ENCODE results near the gene HDAC4.

DNA sequence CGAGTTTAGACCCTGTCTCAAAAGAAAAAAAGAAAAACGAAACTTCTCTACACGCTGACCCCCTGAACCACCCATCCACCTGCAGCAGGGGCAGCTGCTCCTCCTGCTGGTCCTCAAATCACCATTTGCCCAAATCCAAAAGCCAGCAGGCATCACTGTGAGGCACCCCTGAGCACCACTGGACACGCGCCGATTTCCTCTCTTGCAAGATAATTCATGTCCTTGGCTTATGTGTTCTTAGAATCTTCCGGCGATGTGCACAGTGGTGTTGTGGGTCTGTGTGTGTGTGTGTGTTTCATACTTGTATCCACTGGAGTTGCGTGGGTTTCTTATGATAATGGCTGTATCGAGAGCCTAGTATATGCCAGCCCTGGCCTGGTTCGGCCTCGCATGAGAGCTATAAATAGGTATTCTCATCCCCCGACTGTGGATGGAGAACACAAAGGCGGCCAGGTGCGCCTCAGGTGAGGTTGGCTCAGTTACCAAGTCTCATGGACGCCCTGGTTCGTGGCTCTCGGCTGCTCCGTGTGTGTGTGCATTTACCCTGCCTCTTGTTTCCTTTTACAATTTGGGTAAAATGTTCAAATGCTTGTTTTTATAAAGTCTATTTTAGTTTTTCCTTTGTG is 235.5 kb downstream of the HDAC4 start:
- TF ChIP-seq, protein P1, sequence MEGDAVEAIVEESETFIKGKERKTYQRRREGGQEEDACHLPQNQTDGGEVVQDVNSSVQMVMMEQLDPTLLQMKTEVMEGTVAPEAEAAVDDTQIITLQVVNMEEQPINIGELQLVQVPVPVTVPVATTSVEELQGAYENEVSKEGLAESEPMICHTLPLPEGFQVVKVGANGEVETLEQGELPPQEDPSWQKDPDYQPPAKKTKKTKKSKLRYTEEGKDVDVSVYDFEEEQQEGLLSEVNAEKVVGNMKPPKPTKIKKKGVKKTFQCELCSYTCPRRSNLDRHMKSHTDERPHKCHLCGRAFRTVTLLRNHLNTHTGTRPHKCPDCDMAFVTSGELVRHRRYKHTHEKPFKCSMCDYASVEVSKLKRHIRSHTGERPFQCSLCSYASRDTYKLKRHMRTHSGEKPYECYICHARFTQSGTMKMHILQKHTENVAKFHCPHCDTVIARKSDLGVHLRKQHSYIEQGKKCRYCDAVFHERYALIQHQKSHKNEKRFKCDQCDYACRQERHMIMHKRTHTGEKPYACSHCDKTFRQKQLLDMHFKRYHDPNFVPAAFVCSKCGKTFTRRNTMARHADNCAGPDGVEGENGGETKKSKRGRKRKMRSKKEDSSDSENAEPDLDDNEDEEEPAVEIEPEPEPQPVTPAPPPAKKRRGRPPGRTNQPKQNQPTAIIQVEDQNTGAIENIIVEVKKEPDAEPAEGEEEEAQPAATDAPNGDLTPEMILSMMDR (conservative IDR thresholded peaks at IDR 0.05; ENCODE audit: low read depth in 2 of 2), result no peak
- TF ChIP-seq CREB1 (CRISPR knock-in tag; IDR thresholded peaks at IDR 0.05; ENCODE audit: low read depth) (no peak), EZH2 (IDR thresholded peaks at IDR 0.05; ENCODE audit: low read depth, unreplicated experiment) (no peak), JUNB (IDR thresholded peaks at IDR 0.05; ENCODE audit: unreplicated experiment) (no peak), EZH2phosphoT487 (IDR thresholded peaks at IDR 0.05; ENCODE audit: unreplicated experiment) (no peak), POLR2AphosphoS5 (IDR thresholded peaks at IDR 0.05; ENCODE audit: low read depth) (no peak), STAT1 (IDR thresholded peaks at IDR 0.05; ENCODE audit: unreplicated experiment) (no peak), ZNF331 (CRISPR knock-in tag; IDR thresholded peaks at IDR 0.05; ENCODE audit: low read depth) (no peak)
- TF ChIP-seq, protein P2, sequence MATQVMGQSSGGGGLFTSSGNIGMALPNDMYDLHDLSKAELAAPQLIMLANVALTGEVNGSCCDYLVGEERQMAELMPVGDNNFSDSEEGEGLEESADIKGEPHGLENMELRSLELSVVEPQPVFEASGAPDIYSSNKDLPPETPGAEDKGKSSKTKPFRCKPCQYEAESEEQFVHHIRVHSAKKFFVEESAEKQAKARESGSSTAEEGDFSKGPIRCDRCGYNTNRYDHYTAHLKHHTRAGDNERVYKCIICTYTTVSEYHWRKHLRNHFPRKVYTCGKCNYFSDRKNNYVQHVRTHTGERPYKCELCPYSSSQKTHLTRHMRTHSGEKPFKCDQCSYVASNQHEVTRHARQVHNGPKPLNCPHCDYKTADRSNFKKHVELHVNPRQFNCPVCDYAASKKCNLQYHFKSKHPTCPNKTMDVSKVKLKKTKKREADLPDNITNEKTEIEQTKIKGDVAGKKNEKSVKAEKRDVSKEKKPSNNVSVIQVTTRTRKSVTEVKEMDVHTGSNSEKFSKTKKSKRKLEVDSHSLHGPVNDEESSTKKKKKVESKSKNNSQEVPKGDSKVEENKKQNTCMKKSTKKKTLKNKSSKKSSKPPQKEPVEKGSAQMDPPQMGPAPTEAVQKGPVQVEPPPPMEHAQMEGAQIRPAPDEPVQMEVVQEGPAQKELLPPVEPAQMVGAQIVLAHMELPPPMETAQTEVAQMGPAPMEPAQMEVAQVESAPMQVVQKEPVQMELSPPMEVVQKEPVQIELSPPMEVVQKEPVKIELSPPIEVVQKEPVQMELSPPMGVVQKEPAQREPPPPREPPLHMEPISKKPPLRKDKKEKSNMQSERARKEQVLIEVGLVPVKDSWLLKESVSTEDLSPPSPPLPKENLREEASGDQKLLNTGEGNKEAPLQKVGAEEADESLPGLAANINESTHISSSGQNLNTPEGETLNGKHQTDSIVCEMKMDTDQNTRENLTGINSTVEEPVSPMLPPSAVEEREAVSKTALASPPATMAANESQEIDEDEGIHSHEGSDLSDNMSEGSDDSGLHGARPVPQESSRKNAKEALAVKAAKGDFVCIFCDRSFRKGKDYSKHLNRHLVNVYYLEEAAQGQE (IDR thresholded peaks at IDR 0.05; ENCODE audit: unreplicated experiment), result no peak

Data from GM23338 (cell line).